ENCODE results near the gene PIP4P1. TPM values are rescaled to one million over a fixed set of nuclear protein-coding genes. Genes with fewer than 3 reads are reported as not detected.

The PIP4P1 gene
- total and polyA plus RNA-seq, 2 experiments from 2014 or later = 20.9 to 26.4 TPM

DNA sequence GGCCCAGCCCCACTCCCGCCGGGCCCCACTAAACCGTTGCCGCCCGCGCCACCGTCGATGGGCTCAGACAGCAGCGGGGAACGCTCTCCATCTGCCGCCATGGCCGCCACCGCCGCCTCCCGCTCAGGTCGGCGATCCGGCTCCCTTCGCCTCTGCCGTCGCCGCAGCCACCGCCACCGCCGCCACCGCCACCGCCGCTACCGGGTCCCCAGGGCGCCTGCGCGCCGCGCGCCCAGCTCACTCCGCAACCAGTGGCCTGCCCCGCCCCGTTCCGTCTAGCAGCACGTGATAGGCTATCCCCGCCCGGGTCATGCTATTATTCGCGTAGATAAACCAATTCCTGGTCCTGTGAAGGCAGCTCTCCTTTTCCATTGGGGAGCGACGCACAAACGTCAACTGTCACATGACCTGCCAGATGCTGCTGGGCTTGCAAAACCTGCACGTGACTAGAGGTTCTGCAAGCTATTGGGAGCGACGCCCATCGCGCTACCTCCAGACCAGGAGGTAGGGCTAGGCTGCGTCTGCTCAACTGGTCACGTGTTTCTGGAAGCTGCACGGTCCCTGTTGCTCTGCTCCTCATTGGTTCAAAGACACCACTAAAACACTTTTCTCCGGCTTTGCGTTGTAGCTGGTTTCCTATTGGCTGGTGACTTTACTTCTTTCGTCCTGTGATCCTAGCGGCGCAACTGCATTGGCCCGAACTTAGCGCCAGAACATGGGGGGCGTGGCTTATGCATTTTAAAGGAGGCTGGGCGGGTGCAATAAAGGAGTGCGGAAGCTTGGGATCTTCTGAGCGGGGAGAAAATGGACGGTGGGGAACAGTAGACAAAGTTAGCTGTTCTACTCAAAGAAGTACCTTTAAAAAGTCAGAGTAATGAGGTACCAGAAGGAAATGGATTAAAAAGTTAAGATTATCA is at the start of gene PIP4P1 (continued):
- TF ChIP-seq, protein P1, sequence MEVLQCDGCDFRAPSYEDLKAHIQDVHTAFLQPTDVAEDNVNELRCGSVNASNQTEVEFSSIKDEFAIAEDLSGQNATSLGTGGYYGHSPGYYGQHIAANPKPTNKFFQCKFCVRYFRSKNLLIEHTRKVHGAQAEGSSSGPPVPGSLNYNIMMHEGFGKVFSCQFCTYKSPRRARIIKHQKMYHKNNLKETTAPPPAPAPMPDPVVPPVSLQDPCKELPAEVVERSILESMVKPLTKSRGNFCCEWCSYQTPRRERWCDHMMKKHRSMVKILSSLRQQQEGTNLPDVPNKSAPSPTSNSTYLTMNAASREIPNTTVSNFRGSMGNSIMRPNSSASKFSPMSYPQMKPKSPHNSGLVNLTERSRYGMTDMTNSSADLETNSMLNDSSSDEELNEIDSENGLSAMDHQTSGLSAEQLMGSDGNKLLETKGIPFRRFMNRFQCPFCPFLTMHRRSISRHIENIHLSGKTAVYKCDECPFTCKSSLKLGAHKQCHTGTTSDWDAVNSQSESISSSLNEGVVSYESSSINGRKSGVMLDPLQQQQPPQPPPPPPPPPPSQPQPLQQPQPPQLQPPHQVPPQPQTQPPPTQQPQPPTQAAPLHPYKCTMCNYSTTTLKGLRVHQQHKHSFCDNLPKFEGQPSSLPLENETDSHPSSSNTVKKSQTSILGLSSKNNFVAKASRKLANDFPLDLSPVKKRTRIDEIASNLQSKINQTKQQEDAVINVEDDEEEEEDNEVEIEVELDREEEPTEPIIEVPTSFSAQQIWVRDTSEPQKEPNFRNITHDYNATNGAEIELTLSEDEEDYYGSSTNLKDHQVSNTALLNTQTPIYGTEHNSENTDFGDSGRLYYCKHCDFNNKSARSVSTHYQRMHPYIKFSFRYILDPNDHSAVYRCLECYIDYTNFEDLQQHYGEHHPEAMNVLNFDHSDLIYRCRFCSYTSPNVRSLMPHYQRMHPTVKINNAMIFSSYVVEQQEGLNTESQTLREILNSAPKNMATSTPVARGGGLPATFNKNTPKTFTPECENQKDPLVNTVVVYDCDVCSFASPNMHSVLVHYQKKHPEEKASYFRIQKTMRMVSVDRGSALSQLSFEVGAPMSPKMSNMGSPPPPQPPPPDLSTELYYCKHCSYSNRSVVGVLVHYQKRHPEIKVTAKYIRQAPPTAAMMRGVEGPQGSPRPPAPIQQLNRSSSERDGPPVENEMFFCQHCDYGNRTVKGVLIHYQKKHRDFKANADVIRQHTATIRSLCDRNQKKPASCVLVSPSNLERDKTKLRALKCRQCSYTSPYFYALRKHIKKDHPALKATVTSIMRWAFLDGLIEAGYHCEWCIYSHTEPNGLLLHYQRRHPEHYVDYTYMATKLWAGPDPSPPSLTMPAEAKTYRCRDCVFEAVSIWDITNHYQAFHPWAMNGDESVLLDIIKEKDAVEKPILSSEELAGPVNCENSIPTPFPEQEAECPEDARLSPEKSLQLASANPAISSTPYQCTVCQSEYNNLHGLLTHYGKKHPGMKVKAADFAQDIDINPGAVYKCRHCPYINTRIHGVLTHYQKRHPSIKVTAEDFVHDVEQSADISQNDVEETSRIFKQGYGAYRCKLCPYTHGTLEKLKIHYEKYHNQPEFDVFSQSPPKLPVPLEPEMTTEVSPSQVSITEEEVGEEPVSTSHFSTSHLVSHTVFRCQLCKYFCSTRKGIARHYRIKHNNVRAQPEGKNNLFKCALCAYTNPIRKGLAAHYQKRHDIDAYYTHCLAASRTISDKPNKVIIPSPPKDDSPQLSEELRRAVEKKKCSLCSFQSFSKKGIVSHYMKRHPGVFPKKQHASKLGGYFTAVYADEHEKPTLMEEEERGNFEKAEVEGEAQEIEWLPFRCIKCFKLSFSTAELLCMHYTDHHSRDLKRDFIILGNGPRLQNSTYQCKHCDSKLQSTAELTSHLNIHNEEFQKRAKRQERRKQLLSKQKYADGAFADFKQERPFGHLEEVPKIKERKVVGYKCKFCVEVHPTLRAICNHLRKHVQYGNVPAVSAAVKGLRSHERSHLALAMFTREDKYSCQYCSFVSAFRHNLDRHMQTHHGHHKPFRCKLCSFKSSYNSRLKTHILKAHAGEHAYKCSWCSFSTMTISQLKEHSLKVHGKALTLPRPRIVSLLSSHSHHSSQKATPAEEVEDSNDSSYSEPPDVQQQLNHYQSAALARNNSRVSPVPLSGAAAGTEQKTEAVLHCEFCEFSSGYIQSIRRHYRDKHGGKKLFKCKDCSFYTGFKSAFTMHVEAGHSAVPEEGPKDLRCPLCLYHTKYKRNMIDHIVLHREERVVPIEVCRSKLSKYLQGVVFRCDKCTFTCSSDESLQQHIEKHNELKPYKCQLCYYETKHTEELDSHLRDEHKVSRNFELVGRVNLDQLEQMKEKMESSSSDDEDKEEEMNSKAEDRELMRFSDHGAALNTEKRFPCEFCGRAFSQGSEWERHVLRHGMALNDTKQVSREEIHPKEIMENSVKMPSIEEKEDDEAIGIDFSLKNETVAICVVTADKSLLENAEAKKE (CRISPR knock-in tag; IDR thresholded peaks at IDR 0.05) = no peak

DNA sequence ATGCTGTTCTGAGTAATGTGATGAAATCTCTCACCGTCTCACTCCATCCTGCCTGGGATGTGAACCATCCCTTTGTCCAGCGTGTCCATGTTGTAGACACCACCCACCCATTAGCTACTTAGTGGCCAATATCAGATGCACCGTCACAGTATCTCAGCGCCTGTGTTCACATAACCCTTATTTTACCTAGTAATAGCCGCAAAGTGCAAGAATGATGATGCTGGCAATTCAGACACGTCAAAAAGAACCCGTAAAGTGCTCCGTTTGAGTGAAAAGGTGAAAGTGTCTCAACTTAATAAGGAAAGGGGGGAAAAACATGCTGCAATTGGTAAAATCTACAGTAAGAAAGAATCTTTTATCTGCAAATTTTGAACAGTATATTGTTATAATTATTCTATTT is 47.1 kb upstream of the PIP4P1 start:
- Histone ChIP-seq H2AFZ (no peak overlapping the region), H3K79me2 (replicated peaks; ENCODE audit: insufficient read depth) (no peaks in the 10 kb centered on the region), H3K4me3 (no peak overlapping the region), H3F3A (replicated peaks; ENCODE audit: low read depth) (no peaks in the 10 kb centered on the region), H3K27ac (ENCODE audit: low read depth) (no peak overlapping the region), H4K20me1 (replicated peaks; ENCODE audit: insufficient read depth) (no peaks in the 10 kb centered on the region), H3K36me3 (ENCODE audit: insufficient read depth) (no peaks in the 10 kb centered on the region), H3K4me1 (ENCODE audit: insufficient read depth) (0 out of 2 replicates have a peak, but pooled peaks cover 11% of the 10 kb centered on the region), H3K4me2 (no peak overlapping the region), H3K9me2 (ENCODE audit: insufficient read depth) (peaks cover 2% of the 10 kb centered on the region; the same call in 1 of the 2 replicates), H3K27me3 (ENCODE audit: insufficient read depth) (no peaks in the 10 kb centered on the region)
- no peak overlapping the region for H3K4me3 Mint-ChIP-seq
- H3K4me1 Mint-ChIP-seq = peaks cover 5% of the 10 kb centered on the region; the same call in 2 of the 3 replicates
- H3K9me3 Mint-ChIP-seq = peaks cover 12% of the 10 kb centered on the region
- ATAC-seq = no peak
- H3K36me3 Mint-ChIP-seq (ENCODE audit: low read depth) = peaks cover 10% of the 10 kb centered on the region
- no peak overlapping the region for H3K27ac Mint-ChIP-seq
- H3K27me3 Mint-ChIP-seq (ENCODE audit: insufficient read depth, low read depth, poor library complexity) = no peaks in the 10 kb centered on the region
- no peak for DNase-seq (ENCODE audit: low spot score)
- TF ChIP-seq STAT1 (IDR thresholded peaks at IDR 0.05; ENCODE audit: unreplicated experiment) (no peak), NANOG (IDR thresholded peaks at IDR 0.05; ENCODE audit: borderline replicate concordance) (no peak), EZH2 (IDR thresholded peaks at IDR 0.05; ENCODE audit: low read depth, unreplicated experiment) (no peak)
- TF ChIP-seq, protein P1 (CRISPR knock-in tag; IDR thresholded peaks at IDR 0.05) = no peak
- TF ChIP-seq, protein P2, sequence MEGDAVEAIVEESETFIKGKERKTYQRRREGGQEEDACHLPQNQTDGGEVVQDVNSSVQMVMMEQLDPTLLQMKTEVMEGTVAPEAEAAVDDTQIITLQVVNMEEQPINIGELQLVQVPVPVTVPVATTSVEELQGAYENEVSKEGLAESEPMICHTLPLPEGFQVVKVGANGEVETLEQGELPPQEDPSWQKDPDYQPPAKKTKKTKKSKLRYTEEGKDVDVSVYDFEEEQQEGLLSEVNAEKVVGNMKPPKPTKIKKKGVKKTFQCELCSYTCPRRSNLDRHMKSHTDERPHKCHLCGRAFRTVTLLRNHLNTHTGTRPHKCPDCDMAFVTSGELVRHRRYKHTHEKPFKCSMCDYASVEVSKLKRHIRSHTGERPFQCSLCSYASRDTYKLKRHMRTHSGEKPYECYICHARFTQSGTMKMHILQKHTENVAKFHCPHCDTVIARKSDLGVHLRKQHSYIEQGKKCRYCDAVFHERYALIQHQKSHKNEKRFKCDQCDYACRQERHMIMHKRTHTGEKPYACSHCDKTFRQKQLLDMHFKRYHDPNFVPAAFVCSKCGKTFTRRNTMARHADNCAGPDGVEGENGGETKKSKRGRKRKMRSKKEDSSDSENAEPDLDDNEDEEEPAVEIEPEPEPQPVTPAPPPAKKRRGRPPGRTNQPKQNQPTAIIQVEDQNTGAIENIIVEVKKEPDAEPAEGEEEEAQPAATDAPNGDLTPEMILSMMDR (conservative IDR thresholded peaks at IDR 0.05; ENCODE audit: low read depth in 2 of 2) = no peak

Measured in GM23338 (cell line).